GM19240 (cell line): ENCODE measurements around the gene NDRG4.

Experiments
- DNase-seq: peaks from one replicate; pipeline ENCODE4 v3.0.0; 2011; ENCODE audit warnings: low spot score; ENCODE audit not compliant: insufficient read length

Gene NDRG4

GRCh38 chr16:58493756-58494431, 6.0 kb upstream of the NDRG4 start:
- no peak for DNase-seq

- DNase-seq: peak; percentile 70
These were observed 4.9 kb upstream of the NDRG4 start for GRCh38 chr16:58494981-58495520.

- no peak for DNase-seq
These were observed 4.2 kb upstream of the NDRG4 start for GRCh38 chr16:58495521-58496331.

GRCh38 chr16:58497468-58497867, 2.5 kb upstream of the NDRG4 start:
- no peak for DNase-seq

GRCh38 chr16:58497935-58498334, 2.0 kb upstream of the NDRG4 start:
- no peak for DNase-seq

- DNase-seq: no peak
These were observed 1.4 kb upstream of the NDRG4 start for GRCh38 chr16:58498341-58499091.

- no peak for DNase-seq
These were observed 841 bp upstream of the NDRG4 start for GRCh38 chr16:58499092-58499511.

- DNase-seq: no peak
These were observed 693 bp downstream of the NDRG4 start for GRCh38 chr16:58500430-58501241.

- DNase-seq: no peak
These were observed 1.5 kb downstream of the NDRG4 start for GRCh38 chr16:58501242-58502131.

GRCh38 chr16:58502217-58502921, 2.4 kb downstream of the NDRG4 start:
- no peak for DNase-seq

GRCh38 chr16:58503166-58503862, 3.4 kb downstream of the NDRG4 start:
- no peak for DNase-seq

- no peak for DNase-seq
These were observed 4.1 kb downstream of the NDRG4 start for GRCh38 chr16:58503863-58504688.

- no peak for DNase-seq
These were observed 6.6 kb downstream of the NDRG4 start for GRCh38 chr16:58506241-58507194.

- DNase-seq: no peak
These were observed 7.4 kb downstream of the NDRG4 start for GRCh38 chr16:58507195-58507962.

GRCh38 chr16:58507963-58508670, 8.2 kb downstream of the NDRG4 start:
- DNase-seq: no peak
